ENCODE data around the gene TGM2. TPM values are rescaled to one million over a fixed set of nuclear protein-coding genes. Genes with fewer than 3 reads are reported as not detected.

The TGM2 gene
- total and polyA plus RNA-seq, 12 donors: 146 to 993 (median 463) TPM

DNA sequence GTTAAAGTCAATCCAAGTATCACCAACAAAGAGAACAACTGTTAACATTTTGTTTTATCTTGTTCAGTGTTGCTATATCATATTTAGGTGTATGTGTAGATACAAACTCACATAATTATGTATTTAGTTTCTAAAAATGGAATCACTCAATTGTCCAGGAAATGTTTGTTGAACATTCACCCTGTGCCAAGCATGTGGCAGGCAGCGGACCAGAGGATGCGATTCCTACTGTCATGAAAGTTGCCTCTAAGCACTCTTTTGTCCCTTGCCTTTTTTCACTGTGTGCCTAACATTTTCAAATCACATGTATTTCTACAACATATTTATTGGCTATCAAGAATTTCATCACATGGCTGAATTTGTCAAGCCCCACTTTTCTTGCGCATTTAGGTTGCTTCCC is 16.9 kb upstream of the TGM2 start:
- ATAC-seq (no peak), DNase-seq (no peak)
- Histone ChIP-seq H3K9me3 (peaks cover 0 to 15% (median 0%) of the 10 kb centered on the region in 11 donors), H3K4me1 (peaks cover 0 to 4% (median 0%) of the 10 kb centered on the region in 9 donors), H3K27ac (no peak overlapping the region), H3K27me3 (no peaks in the 10 kb centered on the region), H3K4me3 (no peak overlapping the region), H3K36me3 (no peaks in the 10 kb centered on the region)
- intact Hi-C loops (cut with DNase I): no loop called here
- TF ChIP-seq, protein P1, sequence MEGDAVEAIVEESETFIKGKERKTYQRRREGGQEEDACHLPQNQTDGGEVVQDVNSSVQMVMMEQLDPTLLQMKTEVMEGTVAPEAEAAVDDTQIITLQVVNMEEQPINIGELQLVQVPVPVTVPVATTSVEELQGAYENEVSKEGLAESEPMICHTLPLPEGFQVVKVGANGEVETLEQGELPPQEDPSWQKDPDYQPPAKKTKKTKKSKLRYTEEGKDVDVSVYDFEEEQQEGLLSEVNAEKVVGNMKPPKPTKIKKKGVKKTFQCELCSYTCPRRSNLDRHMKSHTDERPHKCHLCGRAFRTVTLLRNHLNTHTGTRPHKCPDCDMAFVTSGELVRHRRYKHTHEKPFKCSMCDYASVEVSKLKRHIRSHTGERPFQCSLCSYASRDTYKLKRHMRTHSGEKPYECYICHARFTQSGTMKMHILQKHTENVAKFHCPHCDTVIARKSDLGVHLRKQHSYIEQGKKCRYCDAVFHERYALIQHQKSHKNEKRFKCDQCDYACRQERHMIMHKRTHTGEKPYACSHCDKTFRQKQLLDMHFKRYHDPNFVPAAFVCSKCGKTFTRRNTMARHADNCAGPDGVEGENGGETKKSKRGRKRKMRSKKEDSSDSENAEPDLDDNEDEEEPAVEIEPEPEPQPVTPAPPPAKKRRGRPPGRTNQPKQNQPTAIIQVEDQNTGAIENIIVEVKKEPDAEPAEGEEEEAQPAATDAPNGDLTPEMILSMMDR (IDR thresholded peaks at IDR 0.05): no peak
- 89 to 93% methylated on average over 3 of the region's 3 CpGs for WGBS, 2 donors

DNA sequence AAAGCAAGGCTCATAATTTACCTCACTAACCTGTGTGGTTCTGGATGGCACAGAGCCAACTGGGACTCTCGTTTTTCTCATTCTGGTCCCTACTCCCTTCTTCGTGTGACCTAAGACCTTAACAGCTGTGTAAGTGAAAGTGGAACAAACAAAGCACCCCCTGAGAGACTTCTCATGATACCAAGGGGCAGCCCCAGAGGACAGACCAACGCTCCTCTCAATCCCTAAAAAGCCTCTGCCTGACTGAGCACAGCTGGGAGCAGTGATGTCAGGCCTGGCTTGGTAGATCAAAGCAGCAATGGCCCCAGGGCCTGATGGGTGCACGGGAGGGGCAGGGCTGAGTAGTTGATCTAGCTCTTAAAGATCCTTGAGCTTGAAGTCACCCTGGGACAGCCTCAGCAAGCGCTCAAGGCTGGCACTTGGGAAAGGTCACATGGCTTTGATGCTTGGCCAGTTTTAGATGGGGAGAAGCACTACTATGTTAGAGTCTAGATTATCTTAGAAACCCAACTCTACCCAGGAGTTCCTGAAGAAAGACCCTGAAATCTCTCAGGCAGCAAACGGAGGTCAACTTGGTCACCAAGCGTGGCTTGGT is 16.2 kb upstream of the TGM2 start:
- TF ChIP-seq, protein P1 (IDR thresholded peaks at IDR 0.05): no peak
- H3K9me3 ChIP-seq: peaks cover 0 to 15% (median 0%) of the 10 kb centered on the region in 11 donors
- intact Hi-C loops (cut with DNase I): no loop called here
- no peak overlapping the region for H3K27ac ChIP-seq
- peak in 1 of 8 donors; percentile 43 for ATAC-seq
- no peaks in the 10 kb centered on the region for H3K36me3 ChIP-seq
- no peak overlapping the region for H3K4me3 ChIP-seq
- H3K4me1 ChIP-seq: peaks cover 0 to 3% (median 0%) of the 10 kb centered on the region in 9 donors
- DNase-seq: no peak
- WGBS, 2 donors: 79 to 88% methylated on average over 7 of the region's 7 CpGs
- no peaks in the 10 kb centered on the region for H3K27me3 ChIP-seq

DNA sequence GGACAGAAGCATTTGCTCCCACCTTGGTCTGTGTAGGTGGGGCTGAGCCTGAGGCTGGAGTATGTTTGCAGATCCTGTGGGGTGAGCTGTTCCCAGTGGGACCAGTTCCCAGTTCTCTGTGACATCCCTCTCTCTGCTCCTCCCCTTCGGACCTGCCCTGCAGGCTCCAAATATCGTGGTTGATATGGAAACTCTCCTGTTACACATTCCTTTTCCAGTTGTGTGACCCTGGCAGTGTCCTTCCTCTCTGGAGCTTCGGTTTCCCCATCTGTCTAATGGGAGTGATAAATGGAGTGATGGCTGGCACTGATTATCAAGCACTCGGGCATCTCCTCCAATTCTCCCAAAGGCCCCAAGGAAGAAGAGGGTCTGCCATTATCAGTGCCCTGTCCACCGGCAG is 15.7 kb upstream of the TGM2 start:
- no peak overlapping the region for H3K27ac ChIP-seq
- peaks cover 0 to 15% (median 0%) of the 10 kb centered on the region in 11 donors for H3K9me3 ChIP-seq
- no peaks in the 10 kb centered on the region for H3K27me3 ChIP-seq
- no peak overlapping the region for H3K4me3 ChIP-seq
- peaks cover 0 to 3% (median 0%) of the 10 kb centered on the region in 9 donors for H3K4me1 ChIP-seq
- DNase-seq (no peak), ATAC-seq (no peak)
- TF ChIP-seq, protein P1 (IDR thresholded peaks at IDR 0.05): no peak
- WGBS, 2 donors: 65 to 67% methylated on average over 5 of the region's 5 CpGs
- intact Hi-C loops (cut with DNase I): no loop called here
- no peaks in the 10 kb centered on the region for H3K36me3 ChIP-seq

DNA sequence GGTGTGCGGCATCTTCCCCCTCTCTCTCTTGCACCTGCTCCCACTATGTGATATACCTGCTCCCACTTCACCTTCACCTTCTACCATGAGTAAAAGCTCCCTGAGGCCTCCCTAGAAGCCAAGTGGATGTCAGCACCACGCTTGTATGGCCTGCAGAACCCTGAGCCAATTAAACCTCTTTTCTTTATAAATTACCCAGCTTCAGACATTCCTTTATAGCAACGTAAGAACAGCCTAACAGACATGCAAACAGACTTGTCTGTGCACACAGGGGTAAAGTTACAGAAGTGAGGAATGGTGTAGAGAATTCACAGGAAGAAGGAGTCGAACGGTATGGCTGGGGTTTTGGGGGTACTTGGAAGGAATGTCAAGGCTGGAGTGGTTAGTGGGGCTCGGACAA is 14.8 kb upstream of the TGM2 start:
- no peak overlapping the region for H3K27ac ChIP-seq
- H3K4me3 ChIP-seq: no peak overlapping the region
- TF ChIP-seq, protein P1 (IDR thresholded peaks at IDR 0.05): no peak
- no peaks in the 10 kb centered on the region for H3K27me3 ChIP-seq
- H3K4me1 ChIP-seq: peaks cover 0 to 3% (median 0%) of the 10 kb centered on the region in 9 donors
- intact Hi-C loops (cut with DNase I): loop anchor here in 1 of 10 donors (5.0 kb wide), 1 partner anchor 37 kb away; no protein-coding TSS in a partner anchor
- no peak for DNase-seq
- WGBS, 2 donors: 74 to 79% methylated on average over 6 of the region's 6 CpGs
- ATAC-seq: no peak
- no peaks in the 10 kb centered on the region for H3K36me3 ChIP-seq
- H3K9me3 ChIP-seq: peaks cover 0 to 15% (median 0%) of the 10 kb centered on the region in 11 donors
